Trophoblast cell (in vitro differentiated cells and primary cell): Measurements from ENCODE around the gene KRT24.

Experiments
- DNase-seq, 2 donors: peaks; one replicate each; pipeline ENCODE4 v3.0.0-alpha.2; 2016
- H2AFZ ChIP-seq: 2 replicates; pipeline ENCODE4 v1.6.1; 2013; ENCODE audit warnings: low read length, moderate library complexity, mild to moderate bottlenecking; ENCODE audit not compliant: insufficient read depth, poor library complexity
- H2AK5ac ChIP-seq: 2 replicates; pipeline ENCODE4 v1.6.1; 2013; ENCODE audit warnings: mild to moderate bottlenecking, low read length
- H2BK120ac ChIP-seq: 2 replicates; pipeline ENCODE4 v1.6.1; 2013; ENCODE audit warnings: low read length, mild to moderate bottlenecking, moderate library complexity; ENCODE audit not compliant: insufficient read depth, poor library complexity
- H2BK12ac ChIP-seq: 2 replicates; pipeline ENCODE4 v1.6.1; 2013; ENCODE audit warnings: mild to moderate bottlenecking, low read length, moderate library complexity
- H2BK5ac ChIP-seq: 2 replicates; pipeline ENCODE4 v1.6.1; 2013; ENCODE audit warnings: low read length, low read depth, moderate library complexity, mild to moderate bottlenecking; ENCODE audit not compliant: poor library complexity
- H3K14ac ChIP-seq: 2 replicates; pipeline ENCODE4 v1.6.1; 2013; ENCODE audit warnings: mild to moderate bottlenecking, low read length
- H3K18ac ChIP-seq: 2 replicates; pipeline ENCODE4 v1.6.1; 2013; ENCODE audit warnings: mild to moderate bottlenecking, low read length
- H3K23ac ChIP-seq: 2 replicates; pipeline ENCODE4 v1.6.1; 2013; ENCODE audit warnings: low read length
- H3K27ac ChIP-seq: 2 replicates; pipeline ENCODE4 v1.5.1; 2013; ENCODE audit warnings: low read depth, mild to moderate bottlenecking, inconsistent platforms, low read length, moderate library complexity
- H3K27me3 ChIP-seq: 2 replicates; pipeline ENCODE4 v1.6.1; 2013; ENCODE audit warnings: inconsistent platforms, mild to moderate bottlenecking, low read length, moderate library complexity; ENCODE audit not compliant: insufficient read depth
- H3K36me3 ChIP-seq, 2 experiments: 1 replicate in 1 of 2; 2 replicates in 1 of 2; pipeline ENCODE4 v1.6.1; 2013; ENCODE audit warnings: low read length in 2 of 2, mild to moderate bottlenecking in 2 of 2, moderate library complexity in 1 of 2; ENCODE audit not compliant: insufficient read depth in 2 of 2, control insufficient read depth in 1 of 2
- H3K4ac ChIP-seq: 2 replicates; pipeline ENCODE4 v1.6.1; 2013; ENCODE audit warnings: low read depth, mild to moderate bottlenecking, low read length, moderate library complexity
- H3K4me1 ChIP-seq, 2 experiments: 1 replicate in 1 of 2; 2 replicates in 1 of 2; pipeline ENCODE4 v1.6.1; 2013; ENCODE audit warnings: low read length in 2 of 2, mild to moderate bottlenecking in 2 of 2, moderate library complexity in 1 of 2; ENCODE audit not compliant: insufficient read depth in 2 of 2, control insufficient read depth in 1 of 2
- H3K4me2 ChIP-seq: 2 replicates; pipeline ENCODE4 v1.6.1; 2013; ENCODE audit warnings: inconsistent platforms, mild to moderate bottlenecking, low read length, moderate library complexity
- H3K4me3 ChIP-seq: 2 replicates; pipeline ENCODE4 v1.5.1; 2013; ENCODE audit warnings: mild to moderate bottlenecking, low read depth, low read length, inconsistent platforms
- H3K79me1 ChIP-seq: one replicate; pipeline ENCODE4 v1.6.1; 2013; ENCODE audit warnings: low read length
- H3K79me2 ChIP-seq: 2 replicates; pipeline ENCODE4 v1.6.1; 2013; ENCODE audit warnings: low read length, mild to moderate bottlenecking; ENCODE audit not compliant: control insufficient read depth, insufficient read depth, poor library complexity
- H3K9ac ChIP-seq: 2 replicates; pipeline ENCODE4 v1.6.1; 2013; ENCODE audit warnings: mild to moderate bottlenecking, low read length
- H3K9me3 ChIP-seq: 2 replicates; pipeline ENCODE4 v1.6.1; 2013; ENCODE audit warnings: low read depth, mild to moderate bottlenecking, control low read depth, inconsistent platforms, low read length; ENCODE audit not compliant: insufficient read depth
- H4K12ac ChIP-seq: 2 replicates; pipeline ENCODE4 v1.6.1; 2013; ENCODE audit warnings: low read depth, mild to moderate bottlenecking, low read length, moderate library complexity
- H4K8ac ChIP-seq: 2 replicates; pipeline ENCODE4 v1.6.1; 2013; ENCODE audit warnings: low read depth, mild to moderate bottlenecking, low read length, moderate library complexity
- H4K91ac ChIP-seq: one replicate; pipeline ENCODE4 v1.6.1; 2013; ENCODE audit warnings: low read depth, mild to moderate bottlenecking, low read length, moderate library complexity
- WGBS: extraction: QIAGEN DNeasy Blood & Tissue Kit; methylation state at CpG from one replicate; pipeline ENCODE4 v1.1.7; 2013; ENCODE audit warnings: missing lambda C conversion rate; ENCODE audit not compliant: insufficient read length, insufficient coverage; ENCODE audit errors: extremely low coverage; 5-methylcytosine and 5-hydroxymethylcytosine counted together

KRT24 gene

DNA sequence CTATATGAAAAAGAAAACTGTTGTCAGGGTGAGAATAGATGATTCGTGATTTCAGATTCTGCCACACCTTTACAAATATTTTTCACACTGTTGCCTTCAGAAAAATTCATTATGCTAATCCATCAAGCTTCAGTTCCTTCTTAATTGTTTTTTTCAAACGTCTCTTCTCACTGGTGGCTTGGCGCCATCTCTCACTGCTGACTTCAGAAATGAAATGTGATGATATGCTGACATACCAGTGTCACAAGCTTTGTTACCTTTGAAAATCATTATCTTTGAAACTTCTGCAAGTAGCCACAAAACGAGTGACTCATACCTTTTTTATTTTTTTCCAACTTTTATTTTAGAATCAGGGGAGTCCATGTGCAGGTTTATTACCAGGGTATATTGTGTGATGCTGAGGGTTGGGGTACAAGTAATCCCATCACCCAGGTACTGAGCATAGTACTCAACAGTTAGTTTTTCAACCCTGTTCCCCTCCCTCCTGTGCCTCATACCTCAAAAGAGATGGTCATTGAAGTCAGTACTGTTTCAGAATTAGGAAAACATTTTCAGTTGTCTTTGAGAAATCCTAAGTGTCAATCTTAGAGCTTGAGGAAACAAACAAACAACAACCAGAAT, 24.5 kb downstream of the KRT24 start:
- H4K8ac ChIP-seq, result no peak overlapping the region
- H3K23ac ChIP-seq, result no peak overlapping the region
- no peak overlapping the region for H4K91ac ChIP-seq
- H3K36me3 ChIP-seq, result no peaks in the 10 kb centered on the region
- no peaks in the 10 kb centered on the region for H3K27me3 ChIP-seq
- no peak overlapping the region for H2BK5ac ChIP-seq
- H3K4me3 ChIP-seq, result no peak overlapping the region
- H3K79me2 ChIP-seq, result no peaks in the 10 kb centered on the region
- no peaks in the 10 kb centered on the region for H3K9me3 ChIP-seq
- H3K27ac ChIP-seq, result no peak overlapping the region
- no peak overlapping the region for H2BK12ac ChIP-seq
- no peak overlapping the region for H3K4ac ChIP-seq
- H3K4me1 ChIP-seq, result no peaks in the 10 kb centered on the region
- H3K79me1 ChIP-seq, result no peaks in the 10 kb centered on the region
- H2AK5ac ChIP-seq, result no peak overlapping the region
- no peak overlapping the region for H4K12ac ChIP-seq
- H3K18ac ChIP-seq, result no peak overlapping the region
- no CpG with 5 or more reads among the region's 4 CpGs for WGBS
- H3K4me2 ChIP-seq, result no peak overlapping the region
- H2AFZ ChIP-seq, result no peak overlapping the region
- H3K14ac ChIP-seq, result no peak overlapping the region
- peak in 1 of 2 donors; percentile 26 for DNase-seq
- no peak overlapping the region for H3K9ac ChIP-seq
- no peak overlapping the region for H2BK120ac ChIP-seq

DNA sequence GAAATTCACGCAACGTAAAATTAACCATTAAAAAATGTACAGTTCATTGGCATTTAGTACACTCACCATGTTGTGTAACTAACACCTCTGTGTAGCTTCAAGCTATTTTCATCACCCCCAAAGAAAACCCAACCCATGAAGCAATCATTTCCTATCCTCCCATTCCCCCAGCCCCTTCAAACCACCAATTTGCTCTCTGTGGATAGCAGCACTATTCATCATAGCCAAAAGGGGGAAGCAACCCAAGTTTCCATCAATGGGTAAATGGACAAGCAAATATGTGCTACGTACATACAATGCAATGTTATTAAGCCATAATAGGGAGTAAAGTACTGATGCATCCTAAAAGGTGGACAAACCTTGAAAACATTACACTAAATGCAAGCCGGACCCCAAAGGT, 27.6 kb downstream of the KRT24 start:
- no peaks in the 10 kb centered on the region for H3K9me3 ChIP-seq
- H4K8ac ChIP-seq, result no peak overlapping the region
- no peak overlapping the region for H3K23ac ChIP-seq
- no peak for DNase-seq
- no peaks in the 10 kb centered on the region for H3K79me1 ChIP-seq
- H3K27ac ChIP-seq, result no peak overlapping the region
- no peak overlapping the region for H3K9ac ChIP-seq
- no peaks in the 10 kb centered on the region for H3K79me2 ChIP-seq
- no peak overlapping the region for H2BK120ac ChIP-seq
- no peak overlapping the region for H3K18ac ChIP-seq
- H3K4me2 ChIP-seq, result no peak overlapping the region
- H4K91ac ChIP-seq, result no peak overlapping the region
- H3K36me3 ChIP-seq, result no peaks in the 10 kb centered on the region
- H3K14ac ChIP-seq, result no peak overlapping the region
- no peak overlapping the region for H3K4me3 ChIP-seq
- H4K12ac ChIP-seq, result no peak overlapping the region
- H3K27me3 ChIP-seq, result no peaks in the 10 kb centered on the region
- H2BK12ac ChIP-seq, result no peak overlapping the region
- WGBS, result no CpG with 5 or more reads among the region's 4 CpGs
- H2AFZ ChIP-seq, result no peak overlapping the region
- H3K4me1 ChIP-seq, result no peaks in the 10 kb centered on the region
- H3K4ac ChIP-seq, result no peak overlapping the region
- no peak overlapping the region for H2BK5ac ChIP-seq
- no peak overlapping the region for H2AK5ac ChIP-seq

DNA sequence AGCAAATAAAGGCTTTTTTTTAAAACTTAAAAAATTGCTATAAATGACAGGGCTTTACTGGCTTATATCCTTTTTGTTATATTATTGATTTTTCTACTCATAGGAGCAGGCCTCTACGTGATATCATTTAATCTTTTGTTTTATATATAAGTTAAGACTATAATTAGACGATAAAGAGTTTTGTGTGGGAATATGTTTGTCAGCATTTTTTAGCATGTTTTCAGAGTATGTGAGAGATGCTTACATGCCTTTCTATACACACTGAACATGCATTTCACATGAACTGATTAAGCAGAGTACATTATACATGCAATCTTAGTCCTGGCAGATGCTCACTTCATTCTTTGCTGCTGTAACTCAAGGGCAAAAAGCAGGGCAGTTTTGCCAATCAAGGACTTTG, 30.9 kb downstream of the KRT24 start:
- no peak overlapping the region for H3K9ac ChIP-seq
- no peak overlapping the region for H3K4me2 ChIP-seq
- no CpG with 5 or more reads among the region's 2 CpGs for WGBS

DNA sequence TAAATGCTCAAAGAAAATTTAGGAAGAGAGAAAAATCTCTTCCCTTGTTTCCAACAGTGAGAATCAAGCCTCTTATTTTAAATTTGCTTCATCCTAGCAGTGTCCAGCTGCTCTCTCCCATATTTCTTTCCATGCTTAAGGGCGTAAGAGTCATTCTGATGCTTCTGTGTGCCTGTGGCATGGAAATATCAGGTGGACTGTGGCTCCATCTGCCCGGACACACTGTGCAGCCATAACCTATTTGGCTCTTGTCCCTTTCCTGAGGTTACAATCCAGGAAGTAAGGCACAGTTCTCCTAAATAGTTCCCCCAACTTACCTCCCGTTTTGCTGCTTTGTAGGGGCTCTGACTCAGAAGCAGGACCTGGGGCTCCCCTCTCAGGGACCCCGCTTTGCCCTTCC, 32.3 kb downstream of the KRT24 start:
- no peak overlapping the region for H3K4ac ChIP-seq
- H2BK120ac ChIP-seq, result no peak overlapping the region
- H2AFZ ChIP-seq, result peak overlapping the region; percentile 10
- H3K27ac ChIP-seq, result no peak overlapping the region
- H2AK5ac ChIP-seq, result no peak overlapping the region
- no peak for DNase-seq
- H2BK5ac ChIP-seq, result no peak overlapping the region
- H4K8ac ChIP-seq, result no peak overlapping the region
- H3K23ac ChIP-seq, result no peak overlapping the region
- no CpG with 5 or more reads among the region's 4 CpGs for WGBS
- H3K9ac ChIP-seq, result peak overlapping the region; percentile 15
- no peaks in the 10 kb centered on the region for H3K79me1 ChIP-seq
- no peak overlapping the region for H3K4me2 ChIP-seq
- no peaks in the 10 kb centered on the region for H3K9me3 ChIP-seq
- no peaks in the 10 kb centered on the region for H3K27me3 ChIP-seq
- no peak overlapping the region for H3K18ac ChIP-seq
- no peaks in the 10 kb centered on the region for H3K36me3 ChIP-seq
- H3K4me3 ChIP-seq, result no peak overlapping the region
- H3K79me2 ChIP-seq, result no peaks in the 10 kb centered on the region
- no peak overlapping the region for H3K14ac ChIP-seq
- H4K91ac ChIP-seq, result no peak overlapping the region
- H3K4me1 ChIP-seq, result no peaks in the 10 kb centered on the region
- no peak overlapping the region for H2BK12ac ChIP-seq
- H4K12ac ChIP-seq, result no peak overlapping the region

More for the DNA sequence above, 30.9 kb downstream of the KRT24 start:
- Histone ChIP-seq H3K9me3 (no peaks in the 10 kb centered on the region), H3K4me3 (no peak overlapping the region), H3K18ac (no peak overlapping the region), H3K14ac (no peak overlapping the region), H3K27ac (no peak overlapping the region), H3K36me3 (no peaks in the 10 kb centered on the region), H3K4me1 (no peaks in the 10 kb centered on the region), H2BK12ac (no peak overlapping the region), H4K12ac (no peak overlapping the region), H3K79me1 (no peaks in the 10 kb centered on the region), H3K79me2 (no peaks in the 10 kb centered on the region), H3K27me3 (no peaks in the 10 kb centered on the region), H2AK5ac (no peak overlapping the region), H2AFZ (no peak overlapping the region), H4K91ac (no peak overlapping the region), H3K23ac (no peak overlapping the region), H3K4ac (no peak overlapping the region), H2BK120ac (no peak overlapping the region), H4K8ac (no peak overlapping the region), H2BK5ac (no peak overlapping the region)
- no peak for DNase-seq
